HUES64 (cell line): ENCODE results near the gene DUSP7. TPM values are rescaled to one million over a fixed set of nuclear protein-coding genes. Genes with fewer than 3 reads are reported as not detected.

Experiments
- H3K27ac ChIP-seq: 2 replicates; pipeline ENCODE4 v1.7.0; 2013; ENCODE audit warnings: low read depth, low read length, inconsistent platforms
- H3K27me3 ChIP-seq: 2 replicates; pipeline ENCODE4 v1.6.1; 2013; ENCODE audit warnings: mild to moderate bottlenecking, low read length; ENCODE audit not compliant: insufficient read depth
- H3K36me3 ChIP-seq: 2 replicates; pipeline ENCODE4 v1.6.1; 2013; ENCODE audit warnings: mild to moderate bottlenecking, low read length; ENCODE audit not compliant: insufficient read depth
- H3K4me1 ChIP-seq: 2 replicates; pipeline ENCODE4 v1.6.1; 2013; ENCODE audit warnings: mild to moderate bottlenecking, low read length, moderate library complexity; ENCODE audit not compliant: insufficient read depth
- H3K4me3 ChIP-seq: 2 replicates; pipeline ENCODE4 v1.5.1; 2013; ENCODE audit warnings: mild to moderate bottlenecking, low read length, moderate library complexity
- H3K9ac ChIP-seq: 2 replicates; pipeline ENCODE4 v1.6.1; 2013; ENCODE audit warnings: mild to moderate bottlenecking, low read depth, low read length
- H3K9me3 ChIP-seq: 2 replicates; pipeline ENCODE4 v1.6.1; 2013; ENCODE audit warnings: low read depth, low read length; ENCODE audit not compliant: insufficient read depth
- WGBS: fragments of 150-250, 120-280 bp; methylation state at CpG from one replicate; pipeline ENCODE4 v1.1.7; 2013; ENCODE audit warnings: missing lambda C conversion rate; 5-methylcytosine and 5-hydroxymethylcytosine counted together
- polyA plus RNA-seq, 2 experiments: library from polyadenylated mRNA; stranded (reverse); fragments of 50-300 nt; gene quantifications; one replicate each; pipeline ENCODE4 v1.2.3, GENCODE V29; 2013

The DUSP7 gene, protein sequence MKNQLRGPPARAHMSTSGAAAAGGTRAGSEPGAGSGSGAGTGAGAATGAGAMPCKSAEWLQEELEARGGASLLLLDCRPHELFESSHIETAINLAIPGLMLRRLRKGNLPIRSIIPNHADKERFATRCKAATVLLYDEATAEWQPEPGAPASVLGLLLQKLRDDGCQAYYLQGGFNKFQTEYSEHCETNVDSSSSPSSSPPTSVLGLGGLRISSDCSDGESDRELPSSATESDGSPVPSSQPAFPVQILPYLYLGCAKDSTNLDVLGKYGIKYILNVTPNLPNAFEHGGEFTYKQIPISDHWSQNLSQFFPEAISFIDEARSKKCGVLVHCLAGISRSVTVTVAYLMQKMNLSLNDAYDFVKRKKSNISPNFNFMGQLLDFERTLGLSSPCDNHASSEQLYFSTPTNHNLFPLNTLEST
- polyA plus RNA-seq (2013, experiment 1 of 2): 9.9 TPM
- 9.1 TPM for polyA plus RNA-seq (2013, experiment 2 of 2)

DNA sequence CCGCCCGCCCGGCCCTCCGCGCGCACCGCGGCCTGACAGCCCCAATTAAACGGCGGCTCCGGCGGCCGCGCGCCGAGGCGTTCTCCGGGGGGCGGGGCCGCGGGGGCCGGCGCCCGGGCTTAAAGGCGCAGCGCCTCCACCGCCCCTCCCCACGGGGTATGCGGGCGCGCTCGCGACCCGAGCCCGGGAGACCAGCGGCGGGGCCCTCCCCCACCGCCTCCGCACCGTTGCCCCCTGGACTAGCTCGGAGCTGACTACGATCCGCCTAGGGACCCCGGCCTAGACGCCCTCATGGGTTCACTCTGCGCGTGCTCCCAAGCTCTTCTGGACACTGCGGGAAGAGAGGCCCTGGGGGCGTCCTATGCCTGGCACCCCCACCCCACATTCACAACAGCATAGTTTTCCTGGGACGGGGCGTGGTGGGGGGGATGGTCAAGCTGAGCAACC lies at the start of gene DUSP7:
DUSP7 (minus strand) TSS at position 51 of the 447 bp plus-strand sequence. CDS start 205 bp downstream, outside the sequence.
- peak within 1 kb of the TSS; percentile 4; the same call in 1 of the 2 replicates for H3K27ac ChIP-seq
- peak within 1 kb of the TSS; percentile 46 for H3K9ac ChIP-seq
- WGBS: under 1% methylated on average over 50 of the region's 51 CpGs
- H3K4me3 ChIP-seq: peak within 1 kb of the TSS; percentile 61
- peaks cover 14% of the 10 kb centered on the region for H3K36me3 ChIP-seq
- H3K9me3 ChIP-seq: no peaks in the 10 kb centered on the region
- H3K4me1 ChIP-seq: peaks cover 12% of the 10 kb centered on the region; the same call in 1 of the 2 replicates
- H3K27me3 ChIP-seq: peaks cover 7% of the 10 kb centered on the region

DNA sequence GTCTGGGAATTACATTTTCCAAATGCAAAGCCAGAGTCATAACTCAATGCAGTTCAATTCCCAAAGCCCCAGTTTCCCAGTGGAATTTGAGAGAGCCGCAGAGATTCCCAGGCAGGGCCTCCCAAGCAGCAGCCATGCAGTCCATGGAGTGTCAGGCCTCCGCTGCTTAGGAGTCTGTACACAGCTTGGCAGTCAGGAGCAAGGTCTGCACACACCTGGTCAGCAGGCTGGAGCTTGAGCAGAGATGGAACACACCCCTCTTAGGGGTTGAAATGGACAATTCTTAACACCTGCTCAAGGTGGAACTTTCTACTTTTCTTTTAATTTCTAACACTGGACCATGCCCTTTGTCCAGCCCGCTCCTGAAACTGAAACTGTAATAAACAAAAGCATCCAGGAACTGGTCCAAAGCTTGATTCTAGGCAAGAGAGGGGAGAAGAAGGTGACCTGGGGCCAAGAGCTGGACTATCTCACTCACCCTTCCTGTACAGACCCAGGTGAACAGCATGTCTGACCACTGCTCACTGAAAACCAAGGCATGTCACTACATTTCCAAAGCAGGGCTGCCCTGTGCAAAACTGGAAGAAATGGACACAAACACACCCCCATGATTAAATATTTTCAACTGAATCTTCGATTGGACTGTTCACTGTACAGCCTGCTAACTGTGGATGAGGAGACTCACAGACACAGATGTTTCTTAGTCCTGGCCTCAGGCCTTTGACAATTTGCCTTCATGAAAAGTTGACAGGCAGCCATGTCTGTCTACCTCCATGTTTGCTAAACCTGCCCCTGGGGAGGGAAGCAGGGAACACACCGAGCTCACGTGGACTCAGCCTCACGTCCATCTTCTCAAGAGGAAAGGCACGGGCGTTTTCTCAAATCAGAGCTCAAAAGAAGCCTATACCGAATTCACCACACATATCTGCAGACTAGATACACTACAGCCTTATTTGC lies 48.6 kb upstream of the DUSP7 start:
- H3K9me3 ChIP-seq: peaks cover 16% of the 10 kb centered on the region; the same call in 1 of the 2 replicates
- no peaks in the 10 kb centered on the region for H3K27me3 ChIP-seq
- H3K27ac ChIP-seq: no peak overlapping the region
- peaks cover 25% of the 10 kb centered on the region for H3K36me3 ChIP-seq
- 95% methylated on average over 10 of the region's 10 CpGs for WGBS
- no peak overlapping the region for H3K9ac ChIP-seq
- H3K4me3 ChIP-seq: no peak overlapping the region
- no peaks in the 10 kb centered on the region for H3K4me1 ChIP-seq

DNA sequence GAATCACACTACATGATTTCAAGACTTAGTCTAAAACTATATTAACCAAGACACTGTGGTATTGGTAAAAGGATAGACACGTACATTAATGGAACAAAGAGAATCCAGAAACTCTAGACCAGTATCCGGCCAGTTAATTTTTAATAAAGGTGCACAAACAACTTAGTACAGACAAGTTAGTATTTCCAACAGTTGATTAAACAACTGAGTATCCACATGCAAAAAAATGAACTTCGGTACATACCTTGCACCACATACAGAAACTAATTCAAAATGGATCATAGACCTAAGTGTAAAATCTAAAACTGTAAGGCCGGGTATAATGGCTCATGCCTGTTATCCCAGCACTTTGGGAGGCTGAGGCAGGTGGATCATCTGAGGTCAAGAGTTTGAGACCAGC lies 46.6 kb upstream of the DUSP7 start:
- no peak overlapping the region for H3K4me3 ChIP-seq
- H3K9ac ChIP-seq: no peak overlapping the region
- peaks cover 16% of the 10 kb centered on the region; the same call in 1 of the 2 replicates for H3K9me3 ChIP-seq
- no peak overlapping the region for H3K27ac ChIP-seq
- peaks cover 19% of the 10 kb centered on the region for H3K36me3 ChIP-seq
- 90% methylated on average over 4 of the region's 4 CpGs for WGBS
- no peaks in the 10 kb centered on the region for H3K4me1 ChIP-seq
- H3K27me3 ChIP-seq: no peaks in the 10 kb centered on the region

- 81% methylated on average over 3 of the region's 3 CpGs for WGBS
- Histone ChIP-seq H3K27ac (no peak overlapping the region), H3K4me1 (no peaks in the 10 kb centered on the region), H3K9me3 (peaks cover 16% of the 10 kb centered on the region; the same call in 1 of the 2 replicates), H3K27me3 (no peaks in the 10 kb centered on the region), H3K4me3 (no peak overlapping the region), H3K9ac (no peak overlapping the region), H3K36me3 (peaks cover 40% of the 10 kb centered on the region)
Measured at GRCh38 chr3:52099001-52099401, 42.6 kb upstream of the DUSP7 start.

GRCh38 chr3:52097851-52098507 lies 41.6 kb upstream of the DUSP7 start:
- Histone ChIP-seq H3K9ac (no peak overlapping the region), H3K9me3 (peaks cover 16% of the 10 kb centered on the region; the same call in 1 of the 2 replicates), H3K27ac (no peak overlapping the region), H3K4me3 (no peak overlapping the region), H3K4me1 (no peaks in the 10 kb centered on the region), H3K36me3 (peaks cover 39% of the 10 kb centered on the region), H3K27me3 (no peaks in the 10 kb centered on the region)
- 93% methylated on average over 2 of the region's 2 CpGs for WGBS

- H3K4me1 ChIP-seq: no peaks in the 10 kb centered on the region
- peaks cover 30% of the 10 kb centered on the region; the same call in 1 of the 2 replicates for H3K36me3 ChIP-seq
- H3K27ac ChIP-seq: no peak overlapping the region
- H3K9me3 ChIP-seq: 0 out of 2 replicates have a peak, but pooled peaks cover 4% of the 10 kb centered on the region
- no peaks in the 10 kb centered on the region for H3K27me3 ChIP-seq
- WGBS: 96% methylated on average over 8 of the region's 8 CpGs
- no peak overlapping the region for H3K9ac ChIP-seq
- H3K4me3 ChIP-seq: no peak overlapping the region
Measured at GRCh38 chr3:52095990-52096775, 39.8 kb upstream of the DUSP7 start.

- WGBS: 90% methylated on average over 11 of the region's 11 CpGs
- no peak overlapping the region for H3K4me3 ChIP-seq
Measured at GRCh38 chr3:52094571-52095485, 38.5 kb upstream of the DUSP7 start.

DNA sequence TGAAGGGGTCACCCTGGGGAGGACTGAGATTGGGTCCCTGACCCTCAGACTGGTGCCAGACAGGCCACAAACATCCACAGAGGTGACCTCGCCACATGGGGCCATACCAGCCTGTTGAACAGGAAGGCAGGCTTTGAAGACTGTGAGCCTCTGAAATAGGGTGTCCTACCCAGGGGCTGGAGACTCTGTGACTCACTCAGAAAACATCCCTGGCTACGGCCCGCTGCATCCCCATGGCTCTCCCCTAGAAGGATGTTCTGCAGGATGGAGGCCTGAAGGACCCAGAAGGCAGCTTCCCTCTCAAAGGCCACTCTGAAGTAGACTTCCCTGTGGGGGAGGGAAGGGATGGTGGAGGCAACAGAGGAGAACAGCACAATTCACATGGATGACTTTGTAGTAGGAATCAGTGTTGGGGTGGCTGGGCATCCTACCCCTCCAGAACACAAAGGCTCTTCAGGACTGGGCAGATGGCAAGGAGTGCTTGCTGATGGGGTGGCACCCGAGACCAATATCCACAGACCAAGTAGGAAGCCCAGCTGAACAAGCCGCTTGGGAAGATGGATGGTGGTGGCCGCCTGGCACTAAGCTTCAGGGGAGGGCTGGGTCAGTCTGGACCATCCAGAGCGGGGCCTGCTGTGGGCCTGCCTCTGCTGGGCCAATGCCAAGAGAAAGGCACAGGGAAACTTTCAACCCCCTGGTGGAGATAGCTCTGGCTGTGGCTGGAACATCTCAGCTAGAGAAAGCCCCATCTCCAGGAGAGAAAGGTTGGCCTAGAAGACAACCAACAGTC lies 37.6 kb upstream of the DUSP7 start:
- Histone ChIP-seq H3K27ac (no peak overlapping the region), H3K36me3 (peaks cover 30% of the 10 kb centered on the region; the same call in 1 of the 2 replicates), H3K27me3 (no peaks in the 10 kb centered on the region), H3K9me3 (no peaks in the 10 kb centered on the region), H3K9ac (no peak overlapping the region), H3K4me3 (no peak overlapping the region), H3K4me1 (no peaks in the 10 kb centered on the region)
- WGBS: 90% methylated on average over 7 of the region's 7 CpGs

More at GRCh38 chr3:52094571-52095485, 38.5 kb upstream of the DUSP7 start:
- Histone ChIP-seq H3K4me1 (no peaks in the 10 kb centered on the region), H3K36me3 (peaks cover 30% of the 10 kb centered on the region; the same call in 1 of the 2 replicates), H3K27me3 (no peaks in the 10 kb centered on the region), H3K9me3 (no peaks in the 10 kb centered on the region), H3K27ac (no peak overlapping the region), H3K9ac (no peak overlapping the region)

GRCh38 chr3:52092891-52093290 lies 36.5 kb upstream of the DUSP7 start:
- Histone ChIP-seq H3K9ac (no peak overlapping the region), H3K36me3 (peaks cover 30% of the 10 kb centered on the region; the same call in 1 of the 2 replicates)
- WGBS: 95% methylated on average over 7 of the region's 7 CpGs

More at GRCh38 chr3:52092891-52093290, 36.5 kb upstream of the DUSP7 start:
- Histone ChIP-seq H3K9me3 (no peaks in the 10 kb centered on the region), H3K27me3 (no peaks in the 10 kb centered on the region), H3K4me3 (no peak overlapping the region), H3K4me1 (no peaks in the 10 kb centered on the region), H3K27ac (no peak overlapping the region)
